T-helper 1 cell (primary cell): ENCODE data around the gene NUDT14.

Source experiments
- DNase-seq, 5 donors: peaks; one replicate each; pipeline ENCODE4 v3.0.0-alpha.2; 2012 to 2020

Gene NUDT14

GRCh38 chr14:105211758-105212089 is 30.6 kb upstream of the NUDT14 start:
- no peak for DNase-seq

- no peak for DNase-seq
These were observed 30.1 kb upstream of the NUDT14 start for GRCh38 chr14:105211086-105211757.

- DNase-seq: no peak
These were observed 29.3 kb upstream of the NUDT14 start for GRCh38 chr14:105210266-105211025.

- no peak for DNase-seq
These were observed 28.5 kb upstream of the NUDT14 start for GRCh38 chr14:105209646-105210045.

- DNase-seq: no peak
These were observed 28.0 kb upstream of the NUDT14 start for GRCh38 chr14:105209091-105209490.

GRCh38 chr14:105208738-105209075 is 27.6 kb upstream of the NUDT14 start:
- DNase-seq: no peak

GRCh38 chr14:105207996-105208737 is 27.1 kb upstream of the NUDT14 start:
- DNase-seq: no peak

- no peak for DNase-seq
These were observed 26.4 kb upstream of the NUDT14 start for GRCh38 chr14:105207460-105207901.

- DNase-seq: no peak
These were observed 25.8 kb upstream of the NUDT14 start for GRCh38 chr14:105206873-105207272.

GRCh38 chr14:105205673-105206208 is 24.6 kb upstream of the NUDT14 start:
- DNase-seq: no peak

- DNase-seq: no peak
These were observed 24.0 kb upstream of the NUDT14 start for GRCh38 chr14:105204931-105205672.

GRCh38 chr14:105204206-105204930 is 23.3 kb upstream of the NUDT14 start:
- no peak for DNase-seq

GRCh38 chr14:105203701-105204100 is 22.6 kb upstream of the NUDT14 start:
- DNase-seq: no peak

GRCh38 chr14:105203057-105203531 is 22.0 kb upstream of the NUDT14 start:
- DNase-seq: peak in 4 of 5 donors; percentile 43 to 55 (median 52)

GRCh38 chr14:105201925-105202513 is 20.9 kb upstream of the NUDT14 start:
- DNase-seq: peak in 1 of 5 donors; percentile 27

- no peak for DNase-seq
These were observed 20.2 kb upstream of the NUDT14 start for GRCh38 chr14:105201156-105201924.

- DNase-seq: no peak
These were observed 19.5 kb upstream of the NUDT14 start for GRCh38 chr14:105200641-105201040.

- DNase-seq: no peak
These were observed 19.0 kb upstream of the NUDT14 start for GRCh38 chr14:105200074-105200473.

- no peak for DNase-seq
These were observed 18.0 kb upstream of the NUDT14 start for GRCh38 chr14:105199093-105199492.

- DNase-seq: no peak
These were observed 17.5 kb upstream of the NUDT14 start for GRCh38 chr14:105198588-105198987.

GRCh38 chr14:105197211-105197641 is 16.1 kb upstream of the NUDT14 start:
- no peak for DNase-seq
